Upper lobe of left lung (tissue), 4 donors: ENCODE results near the gene PRRX1.

Experiments
- CTCF ChIP-seq, 6 experiments: fragments of 450-650 bp in 4 of 6; fragments of 200-600 bp in 2 of 6; sonication (generic) in 2 of 6; IDR thresholded peaks; one replicate each; pipeline ENCODE4 v1.5.1; 2016 to 2019; ENCODE audit warnings: antibody characterized with exemption in 6 of 6
- POLR2A ChIP-seq, 4 donors: fragments of 450-650 bp; IDR thresholded peaks; one replicate each; pipeline ENCODE4 v1.5.1; 2016 to 2017; ENCODE audit warnings: antibody characterized with exemption in 4 of 4, mild to moderate bottlenecking in 2 of 4
- POLR2AphosphoS5 ChIP-seq, 2 donors: sonication (generic); formaldehyde crosslinking; IDR thresholded peaks; one replicate each; pipeline ENCODE4 v1.5.1; 2017; ENCODE audit warnings: antibody characterized with exemption in 2 of 2

- no peak for TF ChIP-seq POLR2AphosphoS5 (IDR thresholded peaks at IDR 0.05)
- no peak for TF ChIP-seq CTCF (IDR thresholded peaks at IDR 0.05)
- no peak for TF ChIP-seq POLR2A (IDR thresholded peaks at IDR 0.05)
Measured at GRCh38 chr1:170669107-170669445, 5.1 kb downstream of the PRRX1 start.
